Keratinocyte (primary cell): Measurements from ENCODE around the gene FMN2.

Source experiments
- CTCF ChIP-seq, 3 experiments: IDR thresholded peaks in 1 of 3; conservative IDR thresholded peaks in 1 of 3; optimal IDR thresholded peaks in 1 of 3; 2 replicates in 2 of 3; 3 replicates in 1 of 3; pipeline versions ENCODE3 to v1.5.1; 2011; ENCODE audit warnings: low read length in 3 of 3, mild to moderate bottlenecking in 3 of 3, moderate library complexity in 2 of 3, control low read depth in 1 of 3, inconsistent platforms in 1 of 3; ENCODE audit not compliant: insufficient read depth in 2 of 3; ENCODE audit errors: extremely low read depth in 1 of 3
- EZH2 ChIP-seq: IDR thresholded peaks from one replicate; pipeline ENCODE4 v1.6.1; 2012; ENCODE audit warnings: inconsistent platforms, mild to moderate bottlenecking, low read length, moderate library complexity

GRCh38 chr1:240046000-240046399 is 45.7 kb upstream of the FMN2 start:
- no peak for TF ChIP-seq CTCF (optimal IDR thresholded peaks at IDR 0.05 in 1 of 3, IDR thresholded peaks at IDR 0.05 in 1 of 3, conservative IDR thresholded peaks at IDR 0.05 in 1 of 3; ENCODE audit: extremely low read depth in 1 of 3, insufficient read depth in 2 of 3, low read length in 3 of 3)
- TF ChIP-seq EZH2, result no peak
